ENCODE data around the gene GPR157. TPM values are rescaled to one million over a fixed set of nuclear protein-coding genes. Genes with fewer than 3 reads are reported as not detected.

The GPR157 gene
- total and polyA plus RNA-seq, 9 donors: 1.0 to 2.6 (median 1.3) TPM

GRCh38 chr1:9093091-9093490 lies 35.8 kb downstream of the GPR157 start:
- peaks cover 7% of the 10 kb centered on the region for H3K27me3 ChIP-seq (ENCODE audit: control insufficient read depth, insufficient read depth, low read length)
- WGBS (ENCODE audit: insufficient coverage): 85% methylated on average over 5 of the region's 6 CpGs
- no peak for DNase-seq
- H3K27ac ChIP-seq (ENCODE audit: low read length): no peak overlapping the region
- peaks cover 7% of the 10 kb centered on the region for H3K9me3 ChIP-seq (replicated peaks; ENCODE audit: control insufficient read depth, low read depth, low read length)
- H3K36me3 ChIP-seq (ENCODE audit: control insufficient read depth, insufficient read depth, low read length): no peaks in the 10 kb centered on the region
- H3K4me1 ChIP-seq (ENCODE audit: control insufficient read depth, insufficient read depth, low read length): no peaks in the 10 kb centered on the region
- H3K4me3 ChIP-seq (ENCODE audit: low read length): no peak overlapping the region

GRCh38 chr1:9088807-9089206 lies 40.1 kb downstream of the GPR157 start:
- Histone ChIP-seq H3K36me3 (ENCODE audit: control insufficient read depth, insufficient read depth, low read length) (no peaks in the 10 kb centered on the region), H3K9me3 (replicated peaks; ENCODE audit: control insufficient read depth, low read depth, low read length) (no peaks in the 10 kb centered on the region), H3K27me3 (ENCODE audit: control insufficient read depth, insufficient read depth, low read length) (peaks cover 8% of the 10 kb centered on the region), H3K4me1 (ENCODE audit: control insufficient read depth, insufficient read depth, low read length) (no peaks in the 10 kb centered on the region), H3K4me3 (ENCODE audit: low read length) (no peak overlapping the region), H3K27ac (ENCODE audit: low read length) (no peak overlapping the region)
- 65% methylated on average over 4 of the region's 4 CpGs for WGBS (ENCODE audit: insufficient coverage)
- no peak for DNase-seq

- H3K4me3 ChIP-seq (ENCODE audit: low read length): no peak overlapping the region
- H3K4me1 ChIP-seq (ENCODE audit: control insufficient read depth, insufficient read depth, low read length): peaks cover 4% of the 10 kb centered on the region
- DNase-seq: no peak
- 82% methylated on average over 8 of the region's 12 CpGs for WGBS (ENCODE audit: insufficient coverage)
- no peaks in the 10 kb centered on the region for H3K9me3 ChIP-seq (replicated peaks; ENCODE audit: control insufficient read depth, low read depth, low read length)
- no peak overlapping the region for H3K27ac ChIP-seq (ENCODE audit: low read length)
- H3K36me3 ChIP-seq (ENCODE audit: control insufficient read depth, insufficient read depth, low read length): no peaks in the 10 kb centered on the region
- peaks cover 8% of the 10 kb centered on the region for H3K27me3 ChIP-seq (ENCODE audit: control insufficient read depth, insufficient read depth, low read length)
Measured at GRCh38 chr1:9087411-9088125, 41.3 kb downstream of the GPR157 start.

- peaks cover 8% of the 10 kb centered on the region for H3K27me3 ChIP-seq (ENCODE audit: control insufficient read depth, insufficient read depth, low read length)
- DNase-seq: no peak
- H3K27ac ChIP-seq (ENCODE audit: low read length): no peak overlapping the region
- H3K4me3 ChIP-seq (ENCODE audit: low read length): no peak overlapping the region
- H3K4me1 ChIP-seq (ENCODE audit: control insufficient read depth, insufficient read depth, low read length): peaks cover 6% of the 10 kb centered on the region
- no peaks in the 10 kb centered on the region for H3K36me3 ChIP-seq (ENCODE audit: control insufficient read depth, insufficient read depth, low read length)
- H3K9me3 ChIP-seq (replicated peaks; ENCODE audit: control insufficient read depth, low read depth, low read length): no peaks in the 10 kb centered on the region
- WGBS (ENCODE audit: insufficient coverage): 69% methylated on average over 2 of the region's 2 CpGs
Measured at GRCh38 chr1:9086796-9087195, 42.1 kb downstream of the GPR157 start.

- Histone ChIP-seq H3K27ac (ENCODE audit: low read length) (no peak overlapping the region), H3K36me3 (ENCODE audit: control insufficient read depth, insufficient read depth, low read length) (no peaks in the 10 kb centered on the region), H3K4me3 (ENCODE audit: low read length) (no peak overlapping the region), H3K27me3 (ENCODE audit: control insufficient read depth, insufficient read depth, low read length) (peaks cover 5% of the 10 kb centered on the region), H3K4me1 (ENCODE audit: control insufficient read depth, insufficient read depth, low read length) (peaks cover 6% of the 10 kb centered on the region), H3K9me3 (replicated peaks; ENCODE audit: control insufficient read depth, low read depth, low read length) (no peaks in the 10 kb centered on the region)
- no CpG with 5 or more reads among the region's 5 CpGs for WGBS (ENCODE audit: insufficient coverage)
- DNase-seq: no peak
Measured at GRCh38 chr1:9086045-9086444, 42.9 kb downstream of the GPR157 start.

- Histone ChIP-seq H3K27ac (ENCODE audit: low read length) (no peak overlapping the region), H3K4me1 (ENCODE audit: control insufficient read depth, insufficient read depth, low read length) (peaks cover 6% of the 10 kb centered on the region), H3K27me3 (ENCODE audit: control insufficient read depth, insufficient read depth, low read length) (peaks cover 5% of the 10 kb centered on the region), H3K36me3 (ENCODE audit: control insufficient read depth, insufficient read depth, low read length) (no peaks in the 10 kb centered on the region), H3K4me3 (ENCODE audit: low read length) (no peak overlapping the region), H3K9me3 (replicated peaks; ENCODE audit: control insufficient read depth, low read depth, low read length) (no peaks in the 10 kb centered on the region)
- 71% methylated on average over 6 of the region's 7 CpGs for WGBS (ENCODE audit: insufficient coverage)
- DNase-seq: no peak
Measured at GRCh38 chr1:9085306-9085940, 43.5 kb downstream of the GPR157 start.

- Histone ChIP-seq H3K4me1 (ENCODE audit: control insufficient read depth, insufficient read depth, low read length) (peaks cover 6% of the 10 kb centered on the region), H3K9me3 (replicated peaks; ENCODE audit: control insufficient read depth, low read depth, low read length) (no peaks in the 10 kb centered on the region), H3K27me3 (ENCODE audit: control insufficient read depth, insufficient read depth, low read length) (peaks cover 5% of the 10 kb centered on the region), H3K27ac (ENCODE audit: low read length) (no peak overlapping the region), H3K36me3 (ENCODE audit: control insufficient read depth, insufficient read depth, low read length) (no peaks in the 10 kb centered on the region), H3K4me3 (ENCODE audit: low read length) (no peak overlapping the region)
- no peak for DNase-seq
- 67% methylated on average over 7 of the region's 8 CpGs for WGBS (ENCODE audit: insufficient coverage)
Measured at GRCh38 chr1:9084906-9085305, 44.0 kb downstream of the GPR157 start.

- Histone ChIP-seq H3K36me3 (ENCODE audit: control insufficient read depth, insufficient read depth, low read length) (no peaks in the 10 kb centered on the region), H3K27me3 (ENCODE audit: control insufficient read depth, insufficient read depth, low read length) (peaks cover 2% of the 10 kb centered on the region), H3K9me3 (replicated peaks; ENCODE audit: control insufficient read depth, low read depth, low read length) (no peaks in the 10 kb centered on the region), H3K4me3 (ENCODE audit: low read length) (no peak overlapping the region), H3K27ac (ENCODE audit: low read length) (no peak overlapping the region), H3K4me1 (ENCODE audit: control insufficient read depth, insufficient read depth, low read length) (peaks cover 6% of the 10 kb centered on the region)
- no CpG with 5 or more reads among the region's 3 CpGs for WGBS (ENCODE audit: insufficient coverage)
- DNase-seq: no peak
Measured at GRCh38 chr1:9081473-9081872, 47.4 kb downstream of the GPR157 start.

GRCh38 chr1:9080705-9081291 lies 48.1 kb downstream of the GPR157 start:
- H3K4me1 ChIP-seq (ENCODE audit: control insufficient read depth, insufficient read depth, low read length): peaks cover 6% of the 10 kb centered on the region
- no CpG with 5 or more reads among the region's 6 CpGs for WGBS (ENCODE audit: insufficient coverage)
- no peaks in the 10 kb centered on the region for H3K9me3 ChIP-seq (replicated peaks; ENCODE audit: control insufficient read depth, low read depth, low read length)
- H3K4me3 ChIP-seq (ENCODE audit: low read length): no peak overlapping the region
- DNase-seq: no peak
- H3K27me3 ChIP-seq (ENCODE audit: control insufficient read depth, insufficient read depth, low read length): peaks cover 2% of the 10 kb centered on the region
- H3K27ac ChIP-seq (ENCODE audit: low read length): no peak overlapping the region
- H3K36me3 ChIP-seq (ENCODE audit: control insufficient read depth, insufficient read depth, low read length): no peaks in the 10 kb centered on the region

- H3K36me3 ChIP-seq (ENCODE audit: control insufficient read depth, insufficient read depth, low read length): no peaks in the 10 kb centered on the region
- H3K27ac ChIP-seq (ENCODE audit: low read length): no peak overlapping the region
- peaks cover 6% of the 10 kb centered on the region for H3K4me1 ChIP-seq (ENCODE audit: control insufficient read depth, insufficient read depth, low read length)
- H3K9me3 ChIP-seq (replicated peaks; ENCODE audit: control insufficient read depth, low read depth, low read length): no peaks in the 10 kb centered on the region
- H3K4me3 ChIP-seq (ENCODE audit: low read length): no peak overlapping the region
- WGBS (ENCODE audit: insufficient coverage): 93% methylated on average over 5 of the region's 12 CpGs
- no peaks in the 10 kb centered on the region for H3K27me3 ChIP-seq (ENCODE audit: control insufficient read depth, insufficient read depth, low read length)
- DNase-seq: peak; percentile 57
Measured at GRCh38 chr1:9079988-9080704, 48.8 kb downstream of the GPR157 start.

Measured in muscle of leg (tissue), 11 donors.